Vagina (tissue), 2 donors: ENCODE results near the gene HOXB4. TPM values are rescaled to one million over a fixed set of nuclear protein-coding genes. Genes with fewer than 3 reads are reported as not detected.
A peak's percentile ranks its signal among the peaks of the same experiment; 100 is the strongest.

Source experiments
- DNase-seq, 2 donors: peaks; one replicate each; pipeline ENCODE4 v3.0.0-alpha.2; 2017; ENCODE audit errors: extremely low spot score in 2 of 2
- H3K27ac ChIP-seq: fragments of 200-600 bp; sonication (generic); one replicate; pipeline ENCODE4 v1.5.1; 2019
- H3K27me3 ChIP-seq: fragments of 200-600 bp; sonication (generic); one replicate; pipeline ENCODE4 v1.5.1; 2019
- H3K36me3 ChIP-seq, 2 donors: fragments of 200-600 bp; sonication (generic); one replicate each; pipeline ENCODE4 v1.5.1; 2017 to 2019
- H3K4me1 ChIP-seq: fragments of 200-600 bp; sonication (generic); one replicate; pipeline ENCODE4 v1.5.1; 2019
- H3K4me3 ChIP-seq, 2 donors: fragments of 200-600 bp; sonication (generic); 1 replicate in 1 of 2; 2 replicates in 1 of 2; pipeline ENCODE4 v1.5.1; 2016 to 2019
- H3K9me3 ChIP-seq: fragments of 200-600 bp; sonication (generic); one replicate; pipeline ENCODE4 v1.5.1; 2019
- CTCF ChIP-seq, 3 experiments: fragments of 450-650 bp in 2 of 3; fragments of 200-600 bp in 1 of 3; sonication (generic) in 1 of 3; IDR thresholded peaks; one replicate each; pipeline ENCODE4 v1.5.1; 2017 to 2019; ENCODE audit warnings: antibody characterized with exemption in 3 of 3, mild to moderate bottlenecking in 2 of 3, moderate library complexity in 2 of 3
- POLR2A ChIP-seq, 2 donors: fragments of 450-650 bp; IDR thresholded peaks; one replicate each; pipeline ENCODE4 v1.6.1; 2017; ENCODE audit warnings: antibody characterized with exemption in 2 of 2, mild to moderate bottlenecking in 2 of 2, moderate library complexity in 2 of 2
- POLR2AphosphoS5 ChIP-seq, 2 donors: sonication (generic); formaldehyde crosslinking; IDR thresholded peaks; one replicate each; pipeline ENCODE4 v1.9.0; 2017; ENCODE audit warnings: antibody characterized with exemption in 2 of 2, mild to moderate bottlenecking in 2 of 2, low read depth in 1 of 2; ENCODE audit not compliant: insufficient read depth in 1 of 2
- intact Hi-C: fragments of 100-400 bp; cut with DNase I; formaldehyde crosslinking; loops from one replicate; pipeline ENCODE4 v1.15.1; 2023
- total RNA-seq: library from RNA; depleted of rRNA; stranded (reverse); fragments of >200 nt; gene quantifications from one replicate; pipeline ENCODE4 v1.2.3, GENCODE V29; 2016

HOXB4 gene
- total RNA-seq, 1 donor from 2014 or later: 1.5 TPM

GRCh38 chr17:48559122-48559839 is 18.9 kb downstream of the HOXB4 start:
- peaks cover 4% of the 10 kb centered on the region for H3K27me3 ChIP-seq
- DNase-seq: no peak

DNA sequence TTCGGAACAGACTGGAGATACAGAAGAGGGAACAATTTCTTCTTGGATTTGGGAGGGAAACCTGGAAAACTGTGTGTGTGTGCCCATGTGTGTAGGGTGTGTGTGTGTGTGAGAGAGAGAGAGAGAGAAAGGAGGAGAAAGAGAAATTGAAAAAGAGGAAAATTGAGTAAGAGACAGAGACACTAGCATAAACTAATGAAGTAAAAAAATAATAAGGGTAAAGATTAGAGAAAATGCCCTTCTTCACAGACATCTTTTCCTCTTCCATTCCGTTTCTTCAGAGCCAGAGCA is 19.4 kb downstream of the HOXB4 start:
- intact Hi-C loops: no loop called here
- peak overlapping the region; percentile 64 for H3K27ac ChIP-seq
- TF ChIP-seq POLR2AphosphoS5 (IDR thresholded peaks at IDR 0.05; ENCODE audit: insufficient read depth in 1 of 2, low read depth in 1 of 2): no peak
- TF ChIP-seq POLR2A (IDR thresholded peaks at IDR 0.05): no peak
- TF ChIP-seq CTCF (IDR thresholded peaks at IDR 0.05): no peak
- DNase-seq: no peak
- peaks cover 4% of the 10 kb centered on the region for H3K27me3 ChIP-seq
- peaks cover 27% of the 10 kb centered on the region for H3K4me1 ChIP-seq
- H3K36me3 ChIP-seq: no peaks in the 10 kb centered on the region
- H3K9me3 ChIP-seq: no peaks in the 10 kb centered on the region
- peak overlapping the region in 1 of 2 donors; percentile 24 for H3K4me3 ChIP-seq

More at GRCh38 chr17:48559122-48559839, 18.9 kb downstream of the HOXB4 start:
- Histone ChIP-seq H3K4me1 (peaks cover 27% of the 10 kb centered on the region), H3K27ac (no peak overlapping the region), H3K4me3 (peak overlapping the region in 1 of 2 donors; percentile 24), H3K9me3 (no peaks in the 10 kb centered on the region), H3K36me3 (no peaks in the 10 kb centered on the region)
- no peak for TF ChIP-seq POLR2AphosphoS5 (IDR thresholded peaks at IDR 0.05; ENCODE audit: insufficient read depth in 1 of 2, low read depth in 1 of 2)
- no peak for TF ChIP-seq POLR2A (IDR thresholded peaks at IDR 0.05)
- TF ChIP-seq CTCF (IDR thresholded peaks at IDR 0.05): no peak
- intact Hi-C loops: no loop called here

DNA sequence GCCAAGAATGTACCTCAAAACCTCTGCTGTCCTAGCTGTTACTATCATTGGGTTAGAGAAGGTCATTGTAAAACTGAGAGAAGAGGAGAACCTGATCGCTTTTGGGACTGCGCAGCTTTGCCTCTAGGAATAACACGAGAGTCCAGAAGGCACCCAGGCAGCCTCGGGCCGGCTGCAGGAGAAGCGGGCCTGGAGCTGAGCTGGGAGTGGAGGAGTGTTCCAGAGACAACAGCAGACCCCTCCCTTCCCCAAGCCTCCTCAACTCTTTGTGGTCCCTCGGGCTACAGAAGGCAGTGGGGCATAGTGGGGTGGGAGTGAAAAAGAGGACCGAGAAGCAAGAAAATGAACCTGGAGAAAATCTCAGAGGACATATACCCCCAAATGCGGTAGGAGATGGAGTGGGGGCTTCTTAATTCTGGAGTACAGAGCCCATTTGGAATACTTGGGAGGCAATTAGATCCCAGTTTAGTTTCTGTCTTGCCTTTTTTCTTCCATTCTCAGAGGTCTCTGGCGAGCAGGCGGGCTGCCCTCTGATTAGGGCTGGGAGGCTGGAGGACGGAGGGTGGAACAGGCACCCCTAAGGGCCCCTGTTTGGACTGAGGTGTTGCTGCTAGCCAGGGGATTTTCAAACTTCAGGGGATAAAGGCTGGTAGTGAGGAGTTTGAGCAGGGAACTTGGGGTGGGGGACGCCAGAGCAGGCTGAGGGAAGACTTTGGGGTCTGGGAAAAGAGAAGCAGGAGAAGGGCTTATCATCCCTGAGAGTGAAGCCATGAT is 19.9 kb downstream of the HOXB4 start:
- Histone ChIP-seq H3K9me3 (no peaks in the 10 kb centered on the region), H3K27ac (peak overlapping the region; percentile 64), H3K4me3 (peak overlapping the region in 1 of 2 donors; percentile 24), H3K27me3 (peaks cover 4% of the 10 kb centered on the region), H3K36me3 (no peaks in the 10 kb centered on the region), H3K4me1 (peaks cover 27% of the 10 kb centered on the region)
- no peak for TF ChIP-seq CTCF (IDR thresholded peaks at IDR 0.05)
- TF ChIP-seq POLR2A (IDR thresholded peaks at IDR 0.05): no peak
- TF ChIP-seq POLR2AphosphoS5 (IDR thresholded peaks at IDR 0.05; ENCODE audit: insufficient read depth in 1 of 2, low read depth in 1 of 2): no peak
- no peak for DNase-seq
- intact Hi-C loops: no loop called here

DNA sequence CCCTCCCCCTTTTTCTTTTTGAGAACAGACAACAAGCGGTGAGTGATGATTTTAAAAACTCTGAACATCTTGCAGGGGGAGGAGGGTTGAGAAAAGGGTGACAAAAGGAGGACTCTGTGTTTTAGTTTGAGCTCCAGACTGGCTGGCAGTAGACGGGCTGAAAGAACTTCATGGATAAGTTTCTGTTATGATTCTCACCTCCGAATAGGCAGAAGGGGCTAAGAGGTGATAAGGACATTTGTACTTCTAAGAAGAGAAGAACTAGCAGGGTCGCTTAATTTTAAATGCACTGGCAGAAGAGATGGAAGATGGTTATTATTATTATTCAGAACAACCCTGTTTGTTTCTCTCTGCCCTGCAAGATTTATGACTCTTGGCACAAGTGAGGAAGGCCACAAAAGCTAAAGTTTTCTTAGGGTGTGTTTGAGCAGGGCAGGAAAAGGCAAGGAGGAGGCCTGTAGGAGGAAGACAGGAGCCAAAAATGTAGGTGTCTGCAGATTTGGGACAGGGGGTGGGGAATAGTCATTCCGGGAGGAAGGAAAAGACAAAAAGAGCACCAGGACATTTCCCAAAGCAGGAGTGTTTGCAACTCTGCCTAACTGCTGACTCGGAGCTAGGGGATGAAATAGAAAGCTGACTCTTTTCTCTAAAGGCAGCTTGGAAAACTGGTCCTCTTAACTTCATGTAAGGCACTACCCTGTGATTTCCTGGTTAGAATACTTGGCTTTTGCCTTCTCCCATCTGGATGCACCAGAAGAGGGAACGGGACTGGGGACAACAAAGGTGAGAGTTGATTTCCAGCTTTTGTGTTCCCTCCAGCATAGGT is 21.4 kb downstream of the HOXB4 start:
- TF ChIP-seq POLR2A (IDR thresholded peaks at IDR 0.05): no peak
- peak in 1 of 2 donors; percentile 58 for TF ChIP-seq POLR2AphosphoS5 (IDR thresholded peaks at IDR 0.05; ENCODE audit: insufficient read depth in 1 of 2, low read depth in 1 of 2)
- Histone ChIP-seq H3K27me3 (no peaks in the 10 kb centered on the region), H3K4me3 (peak overlapping the region in 1 of 2 donors; percentile 12), H3K4me1 (peaks cover 27% of the 10 kb centered on the region), H3K27ac (peak overlapping the region; percentile 68), H3K9me3 (no peaks in the 10 kb centered on the region), H3K36me3 (no peaks in the 10 kb centered on the region)
- DNase-seq: no peak
- intact Hi-C loops: no loop called here

- no peaks in the 10 kb centered on the region for H3K27me3 ChIP-seq
- no peak for DNase-seq
- H3K36me3 ChIP-seq: no peaks in the 10 kb centered on the region
- no peaks in the 10 kb centered on the region for H3K9me3 ChIP-seq
- H3K4me1 ChIP-seq: peaks cover 27% of the 10 kb centered on the region
- no peak for TF ChIP-seq POLR2AphosphoS5 (IDR thresholded peaks at IDR 0.05; ENCODE audit: insufficient read depth in 1 of 2, low read depth in 1 of 2)
- TF ChIP-seq CTCF (IDR thresholded peaks at IDR 0.05): no peak
- TF ChIP-seq POLR2A (IDR thresholded peaks at IDR 0.05): no peak
- intact Hi-C loops: no loop called here
- H3K4me3 ChIP-seq: no peak overlapping the region
- H3K27ac ChIP-seq: peak overlapping the region; percentile 68
Measured at GRCh38 chr17:48556229-48556575, 21.9 kb downstream of the HOXB4 start.
